GM12878 (cell line): ENCODE data around the gene RHOB. TPM values are rescaled to one million over a fixed set of nuclear protein-coding genes. Genes with fewer than 3 reads are reported as not detected.

Experiments
- ATAC-seq: fragments of 200-7000 bp; cut with Tn5 transposase; 3 replicates; pipeline ENCODE4 v1.9.1; 2020; ENCODE audit warnings: mild to moderate bottlenecking, moderate library complexity
- BruUV-seq: library from RNA; stranded (reverse); fragments of 400-500 nt; replicated peaks from 2 replicates; lab custom pipeline; 2021; lab: Mats Ljungman, UMichigan
- CTCF ChIA-PET: fragments of 300-600 bp; sonication (Branson Sonifier 250); formaldehyde crosslinking; extraction: SDS; loops from one replicate; lab custom pipeline; 2021; ENCODE audit warnings: inconsistent platforms; lab: Yijun Ruan, JAX
- POLR2A ChIA-PET: fragments of 350-600 bp; formaldehyde crosslinking; extraction: SDS; loops from one replicate; lab custom pipeline; 2021; ENCODE audit warnings: inconsistent platforms; lab: Charles Lee
- RAD21 ChIA-PET: fragments of 300-600 bp; sonication (Branson Sonifier 250); formaldehyde crosslinking; loops from one replicate; lab custom pipeline; 2023; ENCODE audit warnings: antibody characterized with exemption; ENCODE audit not compliant: unreplicated experiment; lab: Charles Lee
- SMC1A ChIA-PET: fragments of 300-600 bp; sonication (Branson Sonifier 250); formaldehyde crosslinking; loops from one replicate; lab custom pipeline; 2023; ENCODE audit not compliant: unreplicated experiment, uncharacterized antibody; lab: Charles Lee
- DNase-seq: peaks from one replicate; pipeline ENCODE4 v3.0.0-alpha.2; 2011; ENCODE audit warnings: low read depth, low spot score
- FAIRE-seq: peaks from 3 replicates; lab custom pipeline; 2011; peaks lifted over from hg19 to GRCh38; lab: Jason Lieb, UNC
- H2AFZ ChIP-seq: 2 replicates; pipeline ENCODE4 v1.6.0; 2011; ENCODE audit warnings: low read depth, low read length, control low read depth; ENCODE audit not compliant: control insufficient read depth
- H3K27ac ChIP-seq: 2 replicates; pipeline ENCODE4 v1.5.1; 2011; ENCODE audit warnings: control low read depth; ENCODE audit not compliant: control insufficient read depth, insufficient read depth
- H3K27me3 ChIP-seq, 2 experiments: replicated peaks in 1 of 2; 2 replicates each; pipeline versions ENCODE4 v1.6.0 to v1.6.1; 2011; ENCODE audit warnings: low read length in 1 of 2; ENCODE audit not compliant: control insufficient read depth in 2 of 2, insufficient read depth in 2 of 2
- H3K36me3 ChIP-seq, 2 experiments: 2 replicates each; pipeline ENCODE4 v1.5.1; 2011; ENCODE audit warnings: low read length in 1 of 2; ENCODE audit not compliant: control insufficient read depth in 2 of 2, insufficient read depth in 2 of 2
- H3K4me1 ChIP-seq: 2 replicates; pipeline ENCODE4 v1.6.1; 2011; ENCODE audit warnings: mild to moderate bottlenecking, low read length, moderate library complexity, mixed read lengths; ENCODE audit not compliant: control insufficient read depth, insufficient read depth
- H3K4me2 ChIP-seq: 2 replicates; pipeline ENCODE4 v1.6.0; 2011; ENCODE audit warnings: control low read depth; ENCODE audit not compliant: control insufficient read depth, insufficient read depth
- H3K4me3 ChIP-seq: fragments of 200-600 bp; sonication (generic); 2 replicates; pipeline ENCODE4 v1.5.1; 2016
- H3K79me2 ChIP-seq: 2 replicates; pipeline ENCODE4 v1.6.0; 2011; ENCODE audit warnings: low read length; ENCODE audit not compliant: control insufficient read depth, insufficient read depth
- H3K9ac ChIP-seq: 2 replicates; pipeline ENCODE4 v1.8.0; 2011; ENCODE audit warnings: low read length, control low read depth, mixed read lengths; ENCODE audit not compliant: control insufficient read depth, insufficient read depth
- H3K9me3 ChIP-seq: replicated peaks from 3 replicates; pipeline ENCODE4 v1.5.1; 2011; ENCODE audit warnings: mild to moderate bottlenecking, low read length; ENCODE audit not compliant: control insufficient read depth, insufficient read depth
- H4K20me1 ChIP-seq: 2 replicates; pipeline ENCODE4 v1.6.0; 2011; ENCODE audit not compliant: control insufficient read depth, insufficient read depth
- BHLHE40 ChIP-seq, 2 experiments: fragments of 450-650 bp in 1 of 2; IDR thresholded peaks; 2 replicates each; pipeline ENCODE4 v1.6.1; 2011 to 2017; ENCODE audit warnings: low read depth in 2 of 2, borderline replicate concordance in 1 of 2, improper control_type of control experiment in 1 of 2, low read length in 1 of 2, mild to moderate bottlenecking in 1 of 2
- ETV6 ChIP-seq, 2 experiments: fragments of 450-650 bp in 1 of 2; IDR thresholded peaks in 1 of 2; conservative IDR thresholded peaks in 1 of 2; 2 replicates each; pipeline ENCODE4 v1.6.1; 2014; ENCODE audit warnings: antibody characterized with exemption in 1 of 2, borderline replicate concordance in 1 of 2, low read depth in 1 of 2, mild to moderate bottlenecking in 1 of 2, moderate library complexity in 1 of 2
- WGBS: methylation state at CpG from one replicate; pipeline ENCODE4 v1.1.6; 2016; ENCODE audit warnings: low lambda C conversion rate; ENCODE audit not compliant: insufficient replicate concordance, insufficient coverage; ENCODE audit errors: missing lambda C conversion rate; 5-methylcytosine and 5-hydroxymethylcytosine counted together
- in situ Hi-C: fragments of 300-500 bp; cut with MboI; formaldehyde crosslinking; loops from 9 replicates; pipeline ENCODE4 v1.14.3; 2018; ENCODE audit warnings: mixed read lengths
- intact Hi-C: fragments of 100-400 bp; cut with micrococcal nuclease; formaldehyde crosslinking; loops from one replicate; pipeline ENCODE4 v1.14.2; 2022; ENCODE audit not compliant: unreplicated experiment
- polyA plus RNA-seq, 11 experiments: library from polyadenylated mRNA; depleted of rRNA in 4 of 11; unstranded in 6 of 11; stranded (reverse) in 5 of 11; fragments of >200 nt; fragmentation: Nextera tagmentation in 4 of 11; fragmentation: Illumina TruSeq in 1 of 11; extraction: Ambion mirVana in 4 of 11; extraction: Trizol in 1 of 11; gene quantifications; 1 replicate in 1 of 11; 2 replicates in 10 of 11; pipeline versions ENCODE4 v1.2.1 to v1.2.3, GENCODE V29; 2011 to 2016; ENCODE audit warnings: inconsistent platforms in 2 of 11, missing spikeins in 2 of 11, low read depth in 1 of 11
- total RNA-seq, 4 experiments: library from RNA; depleted of rRNA in 3 of 4; stranded (reverse); fragments of >200 nt in 3 of 4; fragmentation: Illumina TruSeq in 1 of 4; extraction: Trizol in 1 of 4; gene quantifications; 2 replicates each; pipeline versions ENCODE4 v1.2.1 to v1.2.3, GENCODE V29; 2013 to 2021
- TF ChIP-seq, protein P1 (sequence below): fragments of 450-650 bp; IDR thresholded peaks from 2 replicates; pipeline ENCODE4 v1.6.1; 2017; ENCODE audit warnings: mild to moderate bottlenecking, low read depth, inconsistent platforms; ENCODE audit not compliant: poor library complexity, severe bottlenecking

The RHOB gene
- total and polyA plus RNA-seq, 10 of the 15 experiments (the other 5 are each of a cell fraction or from before 2014, with no cell fraction given), result 0.03 to 4.5 (median 1.2) TPM

DNA sequence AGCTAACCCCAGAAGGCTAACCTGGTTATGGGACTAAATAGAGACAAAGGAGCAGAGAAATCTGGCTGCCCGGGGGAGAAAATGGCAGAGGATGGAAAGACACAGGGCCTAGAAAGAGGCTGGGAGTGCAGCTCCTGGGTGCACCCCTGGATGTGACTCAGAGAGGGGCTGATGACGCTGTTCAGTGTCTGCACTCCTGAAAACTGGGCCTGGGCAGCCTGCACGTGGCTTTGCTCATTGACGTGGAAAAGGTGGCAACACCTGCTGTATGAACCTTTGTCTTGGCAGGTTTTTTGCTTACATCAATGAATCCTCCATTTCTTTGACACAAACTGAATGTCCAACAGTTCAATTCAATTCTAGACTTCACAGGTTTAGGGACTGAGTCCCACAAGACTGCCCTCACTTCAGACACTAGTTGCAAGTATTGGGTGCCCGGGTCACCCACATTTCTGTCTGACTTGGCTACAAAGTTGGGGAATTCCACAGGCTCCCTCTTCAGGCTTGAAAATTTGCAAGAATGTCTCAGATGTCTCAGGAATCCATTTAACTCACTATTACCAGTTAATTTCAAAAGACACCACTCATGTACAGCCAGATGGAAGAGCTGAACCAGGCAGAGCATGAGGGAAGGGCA lies 48.9 kb upstream of the RHOB start:
- Histone ChIP-seq H3K9ac (no peak overlapping the region), H2AFZ (no peak overlapping the region), H3K79me2 (no peaks in the 10 kb centered on the region), H3K9me3 (no peaks in the 10 kb centered on the region), H3K4me1 (no peaks in the 10 kb centered on the region), H3K4me2 (no peak overlapping the region), H3K4me3 (no peak overlapping the region), H4K20me1 (no peaks in the 10 kb centered on the region), H3K36me3 (no peaks in the 10 kb centered on the region), H3K27me3 (peaks cover 0 to 1% of the 10 kb centered on the region in 2 experiments; a peak in 2 of 4 replicates), H3K27ac (no peak overlapping the region)
- ChIA-PET POLR2A (no interaction called here), CTCF (interaction anchor here (1.0 kb wide), 1 partner anchor 13 kb away, joined by 3 read pairs; no protein-coding TSS in a partner anchor), RAD21 (interaction anchor here (1.8 kb wide), 1 partner anchor 11 kb away, joined by 3 read pairs; no protein-coding TSS in a partner anchor), SMC1A (interaction anchor here (1.7 kb wide), 1 partner anchor 14 kb away, joined by 3 read pairs; no protein-coding TSS in a partner anchor)
- no peak for DNase-seq
- no TSS peak for BruUV-seq
- in situ Hi-C loops (no loop called here), intact Hi-C loops (no loop called here)
- FAIRE-seq, result no peak
- TF ChIP-seq BHLHE40 (IDR thresholded peaks at IDR 0.05; ENCODE audit: borderline replicate concordance in 1 of 2, low read depth in 2 of 2, low read length in 1 of 2), result peak in 1 of 2 experiments; percentile 22; a peak in 1 of 4 replicates
- TF ChIP-seq, protein P1, sequence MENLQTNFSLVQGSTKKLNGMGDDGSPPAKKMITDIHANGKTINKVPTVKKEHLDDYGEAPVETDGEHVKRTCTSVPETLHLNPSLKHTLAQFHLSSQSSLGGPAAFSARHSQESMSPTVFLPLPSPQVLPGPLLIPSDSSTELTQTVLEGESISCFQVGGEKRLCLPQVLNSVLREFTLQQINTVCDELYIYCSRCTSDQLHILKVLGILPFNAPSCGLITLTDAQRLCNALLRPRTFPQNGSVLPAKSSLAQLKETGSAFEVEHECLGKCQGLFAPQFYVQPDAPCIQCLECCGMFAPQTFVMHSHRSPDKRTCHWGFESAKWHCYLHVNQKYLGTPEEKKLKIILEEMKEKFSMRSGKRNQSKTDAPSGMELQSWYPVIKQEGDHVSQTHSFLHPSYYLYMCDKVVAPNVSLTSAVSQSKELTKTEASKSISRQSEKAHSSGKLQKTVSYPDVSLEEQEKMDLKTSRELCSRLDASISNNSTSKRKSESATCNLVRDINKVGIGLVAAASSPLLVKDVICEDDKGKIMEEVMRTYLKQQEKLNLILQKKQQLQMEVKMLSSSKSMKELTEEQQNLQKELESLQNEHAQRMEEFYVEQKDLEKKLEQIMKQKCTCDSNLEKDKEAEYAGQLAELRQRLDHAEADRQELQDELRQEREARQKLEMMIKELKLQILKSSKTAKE, result no peak
- no peak for TF ChIP-seq ETV6 (conservative IDR thresholded peaks at IDR 0.05 in 1 of 2, IDR thresholded peaks at IDR 0.05 in 1 of 2; ENCODE audit: borderline replicate concordance in 1 of 2, low read depth in 1 of 2)
- WGBS, result 36% methylated on average over 5 of the region's 5 CpGs
- ATAC-seq, result peak; percentile 27; the same call in 2 of the 3 replicates
